ENCODE data around the gene ARID3A. TPM values are rescaled to one million over a fixed set of nuclear protein-coding genes. Genes with fewer than 3 reads are reported as not detected.

ARID3A gene
- total and polyA plus RNA-seq, 2 of the 13 experiments (the other 11 are each of a cell fraction or from before 2014, with no cell fraction given) = 71.3 to 77.9 TPM

DNA sequence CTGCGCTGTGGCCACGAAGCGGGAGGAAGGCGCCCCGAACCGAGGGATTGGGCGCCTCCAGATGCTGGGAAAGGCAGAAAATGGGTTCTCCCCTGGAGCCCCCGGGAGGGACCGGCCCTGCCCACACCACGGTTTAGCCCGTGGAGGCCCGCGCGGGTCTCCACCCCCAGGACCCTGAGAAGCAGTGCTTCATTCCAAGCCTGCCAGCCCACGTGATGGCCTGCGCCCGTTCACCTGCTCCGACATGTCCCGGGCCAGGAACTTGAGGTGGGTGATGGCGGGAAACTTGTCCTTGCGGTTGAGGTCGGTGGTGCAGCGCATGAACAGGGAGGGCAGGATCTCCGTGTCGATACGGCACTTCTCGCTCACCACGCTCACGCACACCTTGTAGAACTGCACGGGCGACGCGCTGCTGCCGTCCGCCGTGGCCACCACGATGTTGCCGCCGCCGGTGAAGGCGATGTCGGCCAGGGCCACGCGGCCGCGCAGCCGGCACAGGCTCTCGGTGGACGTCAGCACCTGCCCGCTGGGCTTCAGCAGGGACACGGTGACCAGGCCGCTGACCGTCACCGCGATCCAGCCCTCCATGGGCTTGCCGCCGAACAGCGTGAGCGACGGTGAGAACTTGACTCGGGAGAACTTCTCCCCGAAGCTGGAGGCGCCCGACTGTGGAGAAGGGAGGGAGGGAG, 40.2 kb upstream of the ARID3A start:
- DNase-seq (ENCODE audit: low spot score) (no peak), ATAC-seq (no peak), FAIRE-seq (no peak)
- no peak overlapping the region for H3K4me2 ChIP-seq (ENCODE audit: low read depth, low read length)
- in situ Hi-C loops (cut with HindIII; ENCODE audit: extremely low pct_ligation_motif_present, low pct_unique_long_range_greater_than_20kb) (no loop called here), intact Hi-C loops (cut with micrococcal nuclease; ENCODE audit: unreplicated experiment) (no loop called here)
- no peak overlapping the region for H3K27ac ChIP-seq (ENCODE audit: extremely low read length, insufficient read depth, low read length)
- no peaks in the 10 kb centered on the region for H3K9me3 ChIP-seq (ENCODE audit: low read length)
- H3K36me3 ChIP-seq (replicated peaks in 1 of 2; ENCODE audit: control insufficient read depth in 1 of 2, insufficient read depth in 2 of 2, low read length in 2 of 2) = peaks cover 24 to 42% of the 10 kb centered on the region in 2 experiments; a peak in 4 of 5 replicates
- no peak overlapping the region for H3K9ac ChIP-seq (ENCODE audit: insufficient read depth, low read depth, low read length)
- TF ChIP-seq AGO2 (optimal IDR thresholded peaks at IDR 0.05; ENCODE audit: low read depth, low read length) (peak; percentile 78), RBFOX2 (IDR thresholded peaks at IDR 0.05; ENCODE audit: low read depth, low read length) (peak; percentile 68), ZBTB38 (CRISPR knock-in tag; IDR thresholded peaks at IDR 0.05) (0 out of 2 replicates have a peak, but pooled peaks have one; percentile 16), PRPF4 (IDR thresholded peaks at IDR 0.05; ENCODE audit: low read depth, low read length, poor library complexity, severe bottlenecking) (no peak)
- TF ChIP-seq, protein P1, sequence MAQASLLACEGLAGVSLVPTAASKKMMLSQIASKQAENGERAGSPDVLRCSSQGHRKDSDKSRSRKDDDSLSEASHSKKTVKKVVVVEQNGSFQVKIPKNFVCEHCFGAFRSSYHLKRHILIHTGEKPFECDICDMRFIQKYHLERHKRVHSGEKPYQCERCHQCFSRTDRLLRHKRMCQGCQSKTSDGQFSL (CRISPR knock-in tag; IDR thresholded peaks at IDR 0.05) = no peak
- no peak overlapping the region for H3K4me3 ChIP-seq (replicated peaks in 1 of 3; ENCODE audit: insufficient read depth in 1 of 3, low read depth in 2 of 3, low read length in 3 of 3)
- 98% methylated on average over 47 of the region's 64 CpGs for WGBS (ENCODE audit: low lambda C conversion rate)
- no TSS peak for BruUV-seq (replicated peaks)
- POLR2A ChIA-PET = no interaction called here
- no peak overlapping the region for H2AFZ ChIP-seq (ENCODE audit: low read length)
- H3K27me3 ChIP-seq (ENCODE audit: control insufficient read depth in 1 of 2, insufficient read depth in 2 of 2, low read length in 2 of 2) = no peaks in the 10 kb centered on the region
- no peaks in the 10 kb centered on the region; the same call in 1 of the 2 replicates for H4K20me1 ChIP-seq (ENCODE audit: insufficient read depth, low read length)
- peaks cover 9% of the 10 kb centered on the region for H3K4me1 ChIP-seq (ENCODE audit: insufficient read depth, low read length)
- no peaks in the 10 kb centered on the region for H3K79me2 ChIP-seq (ENCODE audit: insufficient read depth, low read length)
- CTCF ChIA-PET (ENCODE audit: low intra/inter-chr PET ratio, low total read pairs) = no interaction called here

DNA sequence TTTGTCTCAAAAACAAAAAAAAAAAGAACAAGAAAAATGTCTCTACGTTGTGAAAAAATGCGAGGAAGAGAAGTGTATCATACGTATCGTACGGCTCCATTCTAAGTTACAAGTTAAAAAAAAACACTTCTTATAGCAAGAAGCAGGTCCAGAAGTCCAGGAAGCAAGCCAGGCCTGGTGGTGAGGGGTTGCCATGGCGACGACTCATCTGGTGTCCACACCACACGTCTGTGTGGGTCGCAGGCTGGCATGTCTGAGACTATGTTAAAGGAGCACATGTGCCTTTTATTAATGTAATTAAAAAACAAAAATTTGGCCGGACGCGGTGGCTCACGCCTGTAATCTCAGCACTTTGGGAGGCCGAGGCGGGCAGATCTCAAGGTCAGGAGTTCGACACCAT, 38.8 kb upstream of the ARID3A start:
- no peak for FAIRE-seq
- no peak overlapping the region for H2AFZ ChIP-seq (ENCODE audit: low read length)
- ChIA-PET CTCF (ENCODE audit: low intra/inter-chr PET ratio, low total read pairs) (no interaction called here), POLR2A (no interaction called here)
- H4K20me1 ChIP-seq (ENCODE audit: insufficient read depth, low read length) = no peaks in the 10 kb centered on the region; the same call in 1 of the 2 replicates
- in situ Hi-C loops (cut with HindIII; ENCODE audit: extremely low pct_ligation_motif_present, low pct_unique_long_range_greater_than_20kb) (no loop called here), intact Hi-C loops (cut with micrococcal nuclease; ENCODE audit: unreplicated experiment) (no loop called here)
- peak; percentile 38 for DNase-seq (ENCODE audit: low spot score)
- peak; percentile 38; the same call in 1 of the 3 replicates for ATAC-seq
- no peaks in the 10 kb centered on the region for H3K27me3 ChIP-seq (ENCODE audit: control insufficient read depth in 1 of 2, insufficient read depth in 2 of 2, low read length in 2 of 2)
- no peak for TF ChIP-seq ZNF550 (CRISPR knock-in tag; IDR thresholded peaks at IDR 0.05; ENCODE audit: borderline replicate concordance)
- TF ChIP-seq, protein P2, sequence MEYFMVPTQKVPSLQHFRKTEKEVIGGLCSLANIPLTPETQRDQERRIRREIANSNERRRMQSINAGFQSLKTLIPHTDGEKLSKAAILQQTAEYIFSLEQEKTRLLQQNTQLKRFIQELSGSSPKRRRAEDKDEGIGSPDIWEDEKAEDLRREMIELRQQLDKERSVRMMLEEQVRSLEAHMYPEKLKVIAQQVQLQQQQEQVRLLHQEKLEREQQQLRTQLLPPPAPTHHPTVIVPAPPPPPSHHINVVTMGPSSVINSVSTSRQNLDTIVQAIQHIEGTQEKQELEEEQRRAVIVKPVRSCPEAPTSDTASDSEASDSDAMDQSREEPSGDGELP (IDR thresholded peaks at IDR 0.05; ENCODE audit: borderline replicate concordance, low read depth) = peak; percentile 16; the same call in 1 of the 2 replicates
- TF ChIP-seq MBD4 (IDR thresholded peaks at IDR 0.05; ENCODE audit: borderline replicate concordance, low read length) = no peak
- TF ChIP-seq SAP130 (CRISPR knock-in tag; IDR thresholded peaks at IDR 0.05; ENCODE audit: low read depth) = 0 out of 2 replicates have a peak, but pooled peaks have one; percentile 12
- no peak for TF ChIP-seq ZNF878 (CRISPR knock-in tag; IDR thresholded peaks at IDR 0.05)
- peak; percentile 75 for TF ChIP-seq RFX1 (IDR thresholded peaks at IDR 0.05)
- peak; percentile 74; the same call in 1 of the 3 replicates for TF ChIP-seq MXI1 (IDR thresholded peaks at IDR 0.05; ENCODE audit: borderline replicate concordance, low read depth, low read length)
- peak; percentile 79 for TF ChIP-seq RFX3 (CRISPR knock-in tag; IDR thresholded peaks at IDR 0.05)
- peaks cover 17 to 33% of the 10 kb centered on the region in 2 experiments; a peak in 4 of 5 replicates for H3K36me3 ChIP-seq (replicated peaks in 1 of 2; ENCODE audit: control insufficient read depth in 1 of 2, insufficient read depth in 2 of 2, low read length in 2 of 2)
- H3K9me3 ChIP-seq (ENCODE audit: low read length) = no peaks in the 10 kb centered on the region
- BruUV-seq (replicated peaks) = no TSS peak
- H3K9ac ChIP-seq (ENCODE audit: insufficient read depth, low read depth, low read length) = no peak overlapping the region
- H3K4me1 ChIP-seq (ENCODE audit: insufficient read depth, low read length) = peaks cover 9% of the 10 kb centered on the region
- WGBS (ENCODE audit: low lambda C conversion rate) = 86% methylated on average over 16 of the region's 16 CpGs
- no peak overlapping the region for H3K4me3 ChIP-seq (replicated peaks in 1 of 3; ENCODE audit: insufficient read depth in 1 of 3, low read depth in 2 of 3, low read length in 3 of 3)
- peaks cover 5% of the 10 kb centered on the region for H3K79me2 ChIP-seq (ENCODE audit: insufficient read depth, low read length)
- no peak overlapping the region for H3K27ac ChIP-seq (ENCODE audit: extremely low read length, insufficient read depth, low read length)
- H3K4me2 ChIP-seq (ENCODE audit: low read depth, low read length) = no peak overlapping the region

All from HepG2 (cell line).